Amygdala (tissue), 56 donors: Measurements from ENCODE around the gene PJA2.
A peak's percentile ranks its signal among the peaks of the same experiment; 100 is the strongest.

Experiments used
- DNase-seq, 56 donors: peaks; one replicate each; lab custom pipeline; 2025; lab: John Stamatoyannopoulos, UW

The PJA2 gene

GRCh38 chr5:109351988-109352864 is 57.5 kb downstream of the PJA2 start:
- DNase-seq: no peak

- no peak for DNase-seq
Observed at GRCh38 chr5:109350537-109351270, 59.1 kb downstream of the PJA2 start.

- no peak for DNase-seq
Observed at GRCh38 chr5:109349388-109349787, 60.4 kb downstream of the PJA2 start.

DNA sequence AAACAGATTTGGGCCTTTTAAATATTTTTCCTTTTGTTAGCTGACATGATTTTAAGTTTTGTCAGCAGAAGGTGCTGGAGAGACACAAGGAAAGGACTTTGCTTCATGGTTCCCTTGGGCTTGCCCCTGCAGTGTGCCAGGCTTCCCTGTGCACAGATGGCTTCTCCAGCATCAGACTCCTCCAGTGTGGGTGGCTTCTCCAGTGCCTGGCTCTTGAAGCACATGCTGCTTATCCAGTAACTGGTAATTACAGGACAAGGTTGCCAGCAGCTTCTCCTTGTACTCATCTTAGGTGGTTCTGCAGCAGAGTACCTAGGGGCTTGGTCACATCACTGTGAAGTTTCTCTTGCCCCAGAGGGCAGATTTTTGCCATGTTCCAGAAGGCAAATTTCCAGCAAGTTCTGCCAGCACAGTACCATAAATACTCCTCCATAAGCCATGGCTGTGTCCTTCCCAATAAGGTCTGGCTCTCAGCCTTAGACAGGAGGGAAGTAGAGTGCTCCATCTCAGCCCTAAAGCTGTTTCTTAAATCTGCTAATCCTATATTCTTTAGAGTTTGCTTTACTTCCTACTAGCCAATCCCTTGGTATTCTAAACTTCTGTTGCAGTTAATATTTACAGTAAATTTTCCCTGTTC is 62.4 kb downstream of the PJA2 start:
- DNase-seq: peak in 27 of 56 donors; percentile 1 to 53 (median 15)

DNA sequence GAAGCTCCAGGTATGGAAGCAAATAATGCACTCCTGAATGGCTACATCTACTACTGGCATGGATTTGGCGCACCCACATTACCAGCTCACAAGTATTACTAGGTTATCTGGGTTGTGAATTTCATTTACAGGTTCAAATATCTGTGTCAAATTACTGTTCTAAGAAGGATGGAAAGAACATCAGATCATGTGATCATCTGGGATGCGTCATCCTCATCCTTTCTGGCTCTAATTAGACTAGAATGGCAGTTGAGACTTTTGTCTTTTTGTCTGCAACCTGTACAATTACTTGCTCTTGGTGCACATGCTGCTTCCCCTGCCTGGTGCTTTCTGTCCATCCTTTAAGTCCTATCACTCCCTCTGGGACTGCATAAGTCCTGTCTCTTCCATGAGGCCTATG is 64.1 kb downstream of the PJA2 start:
- DNase-seq: no peak

DNA sequence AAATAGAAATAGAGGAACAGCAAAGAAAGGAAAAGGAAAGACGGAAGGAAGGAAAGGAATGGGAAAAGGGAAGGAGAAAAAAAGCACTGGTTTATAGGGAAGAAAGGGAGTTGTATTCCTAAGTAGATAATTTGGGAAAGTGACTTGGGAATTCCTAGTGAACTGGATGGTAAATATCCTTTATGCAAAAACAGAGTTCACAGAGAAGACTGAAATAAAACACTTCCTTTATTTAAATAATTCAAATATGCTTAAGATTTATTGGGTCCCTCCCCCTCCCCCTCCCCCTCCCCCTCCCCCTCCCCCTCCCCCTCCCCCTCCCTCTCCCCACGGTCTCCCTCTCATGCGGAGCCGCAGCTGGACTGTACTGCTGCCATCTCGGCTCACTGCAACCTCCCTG is 69.4 kb downstream of the PJA2 start:
- no peak for DNase-seq

GRCh38 chr5:109335114-109335513 is 74.7 kb downstream of the PJA2 start:
- DNase-seq: no peak

GRCh38 chr5:109334056-109334455 is 75.7 kb downstream of the PJA2 start:
- no peak for DNase-seq

- DNase-seq: no peak
Observed at GRCh38 chr5:109329333-109330237, 80.2 kb downstream of the PJA2 start.

GRCh38 chr5:109328626-109329025 is 81.1 kb downstream of the PJA2 start:
- no peak for DNase-seq

DNA sequence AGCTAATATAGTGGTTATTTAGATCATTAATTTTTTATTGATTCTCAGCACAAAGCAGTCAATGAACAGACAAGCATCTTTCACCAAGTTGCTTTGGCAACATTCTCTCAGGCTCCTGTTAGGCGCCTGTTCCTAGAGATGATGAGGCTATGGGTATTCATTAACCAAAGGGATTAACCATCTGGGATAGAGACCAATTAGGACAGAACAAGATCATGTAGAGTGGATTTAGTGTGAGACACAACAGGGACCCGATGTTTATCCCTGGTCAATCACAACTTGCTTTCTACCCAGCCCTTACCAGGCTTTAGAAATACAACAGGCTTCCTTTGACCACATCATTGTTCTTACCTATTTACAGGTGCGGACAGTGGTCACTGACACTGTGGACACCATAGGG is 82.2 kb downstream of the PJA2 start:
- DNase-seq: no peak

GRCh38 chr5:109326919-109327318 is 82.9 kb downstream of the PJA2 start:
- no peak for DNase-seq

- no peak for DNase-seq
Observed at GRCh38 chr5:109325456-109325855, 84.3 kb downstream of the PJA2 start.

DNA sequence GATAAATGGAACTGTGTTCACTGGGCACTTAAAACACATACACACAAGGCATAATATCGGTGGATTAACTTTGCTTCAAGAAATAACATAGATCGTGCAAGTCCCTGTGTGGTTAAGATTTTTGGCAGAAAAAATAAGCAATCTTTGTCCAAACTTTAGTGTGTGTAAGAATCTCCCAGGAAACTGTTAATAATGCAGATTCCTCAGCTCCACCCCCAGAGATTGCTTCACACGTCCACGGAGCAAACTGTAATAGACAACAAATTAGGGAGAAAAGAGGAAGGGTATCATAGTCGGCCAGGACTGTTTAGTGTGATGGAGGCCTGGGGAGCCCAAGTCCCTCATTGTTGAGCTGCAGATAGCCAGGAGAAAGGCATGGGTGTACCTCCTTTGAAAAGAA is 84.8 kb downstream of the PJA2 start:
- no peak for DNase-seq

- no peak for DNase-seq
Observed at GRCh38 chr5:109324351-109324750, 85.4 kb downstream of the PJA2 start.

DNA sequence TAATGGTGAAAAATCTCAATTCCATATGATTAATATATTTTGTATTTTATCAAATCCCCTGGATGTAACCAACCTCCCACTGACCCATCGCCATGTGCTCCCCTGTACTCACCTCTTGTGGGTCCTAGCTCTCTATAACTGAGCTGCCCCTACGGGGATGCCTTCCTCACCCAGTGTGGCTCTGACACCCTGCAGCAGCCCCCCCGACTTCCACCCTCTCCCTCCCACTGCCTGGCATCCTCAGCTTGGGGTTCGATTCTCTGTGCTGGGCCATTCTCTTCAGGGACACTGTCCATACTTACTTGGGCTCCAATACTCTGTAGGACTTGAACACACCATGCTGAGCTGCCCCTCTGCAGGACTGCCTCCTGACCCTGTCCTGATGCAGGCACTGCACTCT is 87.1 kb downstream of the PJA2 start:
- no peak for DNase-seq

DNA sequence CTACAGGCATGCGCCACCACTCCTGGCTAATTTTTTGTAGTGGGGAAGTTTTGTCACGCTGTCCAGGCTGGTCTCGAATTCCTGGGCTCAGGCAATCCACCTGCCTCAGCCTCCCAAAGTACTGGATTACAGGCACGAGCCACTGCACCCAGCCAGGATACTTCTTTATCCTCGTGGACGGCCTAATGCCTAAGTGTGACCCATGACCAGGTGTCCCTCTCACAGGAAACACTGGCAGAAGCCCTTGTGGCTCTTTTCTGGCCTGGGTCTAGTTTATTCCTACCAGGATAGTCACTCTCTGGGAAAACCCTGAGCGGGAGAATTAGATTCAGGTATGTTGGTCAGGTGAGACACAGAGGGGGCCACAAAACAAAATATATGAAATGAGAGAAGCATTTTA is 90.4 kb downstream of the PJA2 start:
- DNase-seq: no peak

DNA sequence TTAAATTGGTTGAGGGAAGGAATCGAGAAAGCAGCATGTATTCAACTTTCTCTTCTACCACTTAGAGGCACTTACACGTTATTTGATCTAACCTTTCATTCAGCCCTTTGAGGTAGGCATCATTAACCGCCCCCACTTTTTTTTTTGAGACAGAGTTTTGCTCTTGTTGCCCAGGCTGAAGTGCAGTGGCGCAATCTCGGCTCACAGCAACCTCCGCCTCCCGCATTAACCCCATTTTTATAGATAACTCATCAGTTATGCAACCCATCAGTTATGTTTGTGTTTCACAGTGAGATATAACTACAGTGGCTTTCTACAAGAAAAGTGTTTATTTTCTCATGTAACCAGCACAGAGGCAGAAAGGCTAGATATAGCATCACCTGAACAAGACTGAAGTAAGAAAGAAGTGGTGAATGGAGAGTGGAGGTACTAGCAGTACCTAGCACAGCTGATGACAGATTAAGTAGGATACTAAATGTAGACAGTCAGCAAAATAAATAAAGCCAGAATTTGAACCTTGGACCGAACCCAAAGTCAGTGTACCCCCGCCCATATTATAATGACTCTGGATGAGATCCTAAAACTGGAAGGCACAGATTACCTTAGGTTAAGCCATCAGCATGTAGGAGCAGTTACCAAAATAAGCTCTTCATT is 91.2 kb downstream of the PJA2 start:
- DNase-seq: no peak

DNA sequence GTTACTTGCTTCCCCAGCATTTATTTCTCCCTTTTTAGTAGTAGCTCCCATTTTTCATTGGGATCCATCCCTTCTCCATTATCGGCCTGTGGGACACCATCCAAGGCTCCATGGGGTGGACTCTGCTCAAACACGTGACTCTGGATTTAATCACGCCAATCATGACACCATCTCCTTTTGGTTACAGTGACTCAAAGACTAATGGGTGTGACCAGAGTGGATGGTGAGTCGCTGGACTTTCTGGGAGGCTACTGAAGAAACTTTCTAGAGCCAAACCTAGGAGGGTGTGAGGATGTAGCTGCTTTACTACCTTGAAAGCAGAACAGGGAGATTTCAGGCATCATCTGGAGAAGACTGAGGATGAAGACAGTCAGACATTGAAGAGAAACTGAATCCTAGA is 93.1 kb downstream of the PJA2 start:
- DNase-seq: no peak

GRCh38 chr5:109315245-109315644 is 94.5 kb downstream of the PJA2 start:
- no peak for DNase-seq
